HTR-8/SVneo (cell line): ENCODE data around the gene PBRM1.
"Not testable (repeated sequence)": the region's sequence is repeated elsewhere in the genome, so short reads cannot be mapped to it uniquely, and the experiment has no call there.

Experiments used
- DNase-seq: peaks from one replicate; pipeline ENCODE4 v3.0.0; 2011; ENCODE audit warnings: low spot score, mixed read lengths; ENCODE audit not compliant: insufficient read length
- FAIRE-seq: peaks from 2 replicates; lab custom pipeline; 2011; peaks lifted over from hg19 to GRCh38; lab: Jason Lieb, UNC

The PBRM1 gene

GRCh38 chr3:52676201-52676600, 9.5 kb downstream of the PBRM1 start:
- FAIRE-seq, DNase-seq: not testable (repeated sequence)

GRCh38 chr3:52671676-52672075, 14.0 kb downstream of the PBRM1 start:
- no peak for DNase-seq
- FAIRE-seq: no peak

GRCh38 chr3:52670621-52671521, 14.8 kb downstream of the PBRM1 start:
- DNase-seq (peak; percentile 90), FAIRE-seq (peak; percentile 97)

GRCh38 chr3:52663098-52663497, 22.6 kb downstream of the PBRM1 start:
- FAIRE-seq: no peak
- DNase-seq: no peak

GRCh38 chr3:52660046-52660445, 25.7 kb downstream of the PBRM1 start:
- DNase-seq (no peak), FAIRE-seq (no peak)

GRCh38 chr3:52655895-52656294, 29.8 kb downstream of the PBRM1 start:
- FAIRE-seq (no peak), DNase-seq (no peak)

- no peak for FAIRE-seq
- no peak for DNase-seq
Measured at GRCh38 chr3:52651592-52651991, 34.1 kb downstream of the PBRM1 start.

- FAIRE-seq: peak; percentile 66
- DNase-seq: no peak
Measured at GRCh38 chr3:52650439-52650838, 35.3 kb downstream of the PBRM1 start.

- DNase-seq (peak; percentile 19), FAIRE-seq (peak; percentile 36)
Measured at GRCh38 chr3:52649461-52650210, 36.1 kb downstream of the PBRM1 start.

- DNase-seq (no peak), FAIRE-seq (no peak)
Measured at GRCh38 chr3:52645549-52645948, 40.2 kb downstream of the PBRM1 start.

- DNase-seq (no peak), FAIRE-seq (no peak)
Measured at GRCh38 chr3:52636673-52637072, 49.0 kb downstream of the PBRM1 start.

GRCh38 chr3:52633786-52634185, 51.9 kb downstream of the PBRM1 start:
- no peak for FAIRE-seq
- DNase-seq: no peak

GRCh38 chr3:52625041-52625440, 60.7 kb downstream of the PBRM1 start:
- no peak for FAIRE-seq

GRCh38 chr3:52623234-52623792, 62.4 kb downstream of the PBRM1 start:
- DNase-seq: no peak
- FAIRE-seq: no peak

More at GRCh38 chr3:52625041-52625440, 60.7 kb downstream of the PBRM1 start:
- no peak for DNase-seq

GRCh38 chr3:52620580-52620979, 65.1 kb downstream of the PBRM1 start:
- no peak for FAIRE-seq
- no peak for DNase-seq

GRCh38 chr3:52615166-52615565, 70.5 kb downstream of the PBRM1 start:
- DNase-seq (no peak), FAIRE-seq (no peak)

- no peak for DNase-seq
- no peak for FAIRE-seq
Measured at GRCh38 chr3:52614689-52615088, 71.0 kb downstream of the PBRM1 start.

GRCh38 chr3:52609316-52609815, 76.3 kb downstream of the PBRM1 start:
- FAIRE-seq (no peak), DNase-seq (no peak)

- no peak for DNase-seq
- no peak for FAIRE-seq
Measured at GRCh38 chr3:52608337-52608736, 77.4 kb downstream of the PBRM1 start.

- DNase-seq (no peak), FAIRE-seq (no peak)
Measured at GRCh38 chr3:52606373-52607085, 79.2 kb downstream of the PBRM1 start.
